ENCODE measurements around the gene JSRP1.

The JSRP1 gene

GRCh38 chr19:2266183-2266993 lies 10.2 kb upstream of the JSRP1 start:
- DNase-seq = no peak

DNA sequence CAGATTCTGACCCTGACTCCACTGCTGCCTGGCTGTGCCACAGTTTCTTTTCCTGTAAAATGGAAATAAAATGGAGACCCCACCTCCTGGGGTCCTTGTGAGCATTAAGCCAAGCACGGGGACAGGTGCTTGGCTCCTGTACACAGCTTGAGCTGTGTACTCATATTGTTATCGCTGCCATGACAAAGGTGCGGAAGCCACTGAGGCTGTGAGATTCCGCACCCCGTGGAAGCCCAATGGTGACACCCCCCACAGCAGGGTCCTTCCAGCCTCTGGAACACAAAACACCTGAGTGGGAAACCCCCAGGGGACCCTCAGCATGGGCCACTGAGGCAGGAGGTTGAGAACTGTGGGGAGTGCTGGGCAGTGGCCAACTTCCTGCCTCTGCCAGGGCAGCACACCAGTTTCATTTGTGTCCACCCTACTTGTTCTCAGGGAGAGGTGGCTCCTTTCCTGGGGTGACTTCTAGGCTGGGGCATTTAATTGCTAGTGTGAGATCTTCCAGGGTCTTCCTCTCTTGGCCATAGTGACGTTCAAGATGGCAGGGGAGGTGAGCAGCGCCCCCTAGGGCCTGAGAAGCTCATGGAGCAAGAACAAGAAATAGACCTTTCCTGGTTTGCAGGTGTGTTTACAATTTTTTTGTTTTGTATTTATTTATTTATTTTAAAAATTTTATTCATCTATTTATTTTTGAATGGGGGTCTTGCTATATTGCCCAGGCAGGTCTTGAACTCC lies 5.4 kb upstream of the JSRP1 start:
- DNase-seq = no peak

- DNase-seq = no peak
These were observed 4.2 kb upstream of the JSRP1 start for GRCh38 chr19:2260341-2260805.

DNA sequence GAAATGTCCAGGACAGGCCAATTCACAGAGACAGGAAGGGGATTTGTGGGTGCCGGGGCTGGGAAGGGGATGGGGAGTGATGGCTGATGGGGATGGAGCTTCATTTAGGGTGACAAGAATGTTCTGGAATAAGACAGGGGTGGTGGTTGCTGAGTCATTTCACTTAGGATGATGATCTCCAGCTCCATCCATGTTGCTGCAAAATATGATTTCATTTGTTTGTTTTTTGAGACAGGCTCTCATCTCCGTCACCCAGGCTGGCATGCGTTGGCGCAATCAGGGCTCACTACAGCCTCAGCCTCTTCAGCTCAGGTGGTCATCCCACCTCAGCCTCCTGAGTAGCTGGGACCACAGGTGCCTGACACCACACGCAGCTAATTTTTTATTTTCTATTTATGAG lies 3.1 kb upstream of the JSRP1 start:
- DNase-seq = no peak

GRCh38 chr19:2255112-2255845 lies 938 bp downstream of the JSRP1 start:
- no peak for DNase-seq

- DNase-seq = no peak
These were observed 1.9 kb downstream of the JSRP1 start for GRCh38 chr19:2254064-2254872.

GRCh38 chr19:2253106-2254063 lies 2.8 kb downstream of the JSRP1 start:
- DNase-seq = no peak

DNA sequence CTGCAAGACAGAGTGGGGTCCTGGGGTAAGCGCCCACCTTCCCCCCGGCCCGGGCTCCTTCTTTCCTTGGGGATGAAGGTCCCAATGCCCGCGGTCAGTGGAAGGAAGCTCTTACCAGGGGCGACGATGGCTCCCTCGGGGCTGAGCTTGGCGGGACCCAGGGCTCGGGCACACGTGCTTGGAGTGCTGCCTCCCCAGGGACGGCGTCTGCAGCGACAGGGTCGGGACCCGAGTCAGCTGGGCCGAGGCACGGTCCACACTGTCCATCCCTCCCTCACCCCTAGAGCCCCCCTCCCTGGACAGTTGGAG lies 3.5 kb downstream of the JSRP1 start:
- DNase-seq = no peak

- DNase-seq = no peak
These were observed 4.0 kb downstream of the JSRP1 start for GRCh38 chr19:2252055-2252796.

DNA sequence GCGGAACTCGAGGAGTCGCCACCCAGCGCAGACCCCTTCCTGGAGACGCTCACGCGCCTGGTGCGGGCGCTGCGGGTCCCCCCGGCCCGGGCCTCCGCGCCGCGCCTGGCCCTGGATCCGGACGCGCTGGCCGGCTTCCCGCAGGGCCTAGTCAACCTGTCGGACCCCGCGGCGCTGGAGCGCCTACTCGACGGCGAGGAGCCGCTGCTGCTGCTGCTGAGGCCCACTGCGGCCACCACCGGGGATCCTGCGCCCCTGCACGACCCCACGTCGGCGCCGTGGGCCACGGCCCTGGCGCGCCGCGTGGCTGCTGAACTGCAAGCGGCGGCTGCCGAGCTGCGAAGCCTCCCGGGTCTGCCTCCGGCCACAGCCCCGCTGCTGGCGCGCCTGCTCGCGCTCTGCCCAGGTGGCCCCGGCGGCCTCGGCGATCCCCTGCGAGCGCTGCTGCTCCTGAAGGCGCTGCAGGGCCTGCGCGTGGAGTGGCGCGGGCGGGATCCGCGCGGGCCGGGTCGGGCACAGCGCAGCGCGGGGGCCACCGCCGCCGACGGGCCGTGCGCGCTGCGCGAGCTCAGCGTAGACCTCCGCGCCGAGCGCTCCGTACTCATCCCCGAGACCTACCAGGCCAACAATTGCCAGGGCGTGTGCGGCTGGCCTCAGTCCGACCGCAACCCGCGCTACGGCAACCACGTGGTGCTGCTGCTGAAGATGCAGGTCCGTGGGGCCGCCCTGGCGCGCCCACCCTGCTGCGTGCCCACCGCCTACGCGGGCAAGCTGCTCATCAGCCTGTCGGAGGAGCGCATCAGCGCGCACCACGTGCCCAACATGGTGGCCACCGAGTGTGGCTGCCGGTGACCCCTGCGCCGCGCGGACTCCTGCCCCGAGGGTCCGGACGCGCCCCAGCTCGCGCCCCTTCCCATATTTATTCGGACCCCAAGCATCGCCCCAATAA lies 4.8 kb downstream of the JSRP1 start:
- DNase-seq = no peak

- no peak for DNase-seq
These were observed 5.5 kb downstream of the JSRP1 start for GRCh38 chr19:2250766-2251105.

DNA sequence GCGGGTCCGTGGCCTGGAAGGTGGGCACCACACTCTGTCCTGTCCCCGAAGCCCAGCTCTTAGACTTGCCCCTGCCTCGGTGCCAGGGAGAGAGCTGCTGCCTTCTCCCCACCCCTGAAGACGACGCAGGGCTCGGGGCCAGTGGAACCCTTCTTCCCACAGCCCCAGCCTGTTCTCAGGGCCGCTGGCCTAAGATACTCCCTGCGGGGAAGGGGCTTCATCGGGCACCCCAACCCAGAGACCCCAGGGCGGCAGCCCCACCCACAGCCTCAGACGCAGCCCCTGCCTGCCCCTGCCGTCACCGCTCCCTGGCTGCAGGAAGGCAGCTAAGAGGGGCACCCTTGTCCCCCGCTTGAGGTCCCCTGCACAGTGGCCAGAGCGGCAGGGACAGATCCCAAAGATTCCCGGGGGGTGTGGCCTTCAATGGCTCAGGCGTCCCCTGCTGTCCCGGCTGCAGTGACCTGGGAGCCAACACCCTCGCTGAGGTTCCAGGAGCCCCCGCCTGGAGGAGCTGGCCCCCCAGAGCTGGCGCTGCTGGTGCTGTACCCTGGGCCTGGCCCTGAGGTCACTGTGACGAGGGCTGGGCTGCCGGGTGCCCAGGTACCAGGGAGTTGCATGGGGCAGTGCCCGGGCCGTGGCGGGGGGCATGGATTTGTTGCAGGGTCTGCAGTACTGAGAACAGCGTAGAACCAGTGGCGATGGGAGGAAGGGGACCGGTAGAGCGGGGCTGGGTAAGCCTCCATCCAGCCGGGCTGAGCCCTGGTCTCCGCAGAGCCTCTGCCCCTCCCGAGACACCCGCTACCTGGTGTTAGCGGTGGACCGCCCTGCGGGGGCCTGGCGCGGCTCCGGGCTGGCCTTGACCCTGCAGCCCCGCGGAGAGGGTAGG lies 6.1 kb downstream of the JSRP1 start:
- DNase-seq = no peak

DNA sequence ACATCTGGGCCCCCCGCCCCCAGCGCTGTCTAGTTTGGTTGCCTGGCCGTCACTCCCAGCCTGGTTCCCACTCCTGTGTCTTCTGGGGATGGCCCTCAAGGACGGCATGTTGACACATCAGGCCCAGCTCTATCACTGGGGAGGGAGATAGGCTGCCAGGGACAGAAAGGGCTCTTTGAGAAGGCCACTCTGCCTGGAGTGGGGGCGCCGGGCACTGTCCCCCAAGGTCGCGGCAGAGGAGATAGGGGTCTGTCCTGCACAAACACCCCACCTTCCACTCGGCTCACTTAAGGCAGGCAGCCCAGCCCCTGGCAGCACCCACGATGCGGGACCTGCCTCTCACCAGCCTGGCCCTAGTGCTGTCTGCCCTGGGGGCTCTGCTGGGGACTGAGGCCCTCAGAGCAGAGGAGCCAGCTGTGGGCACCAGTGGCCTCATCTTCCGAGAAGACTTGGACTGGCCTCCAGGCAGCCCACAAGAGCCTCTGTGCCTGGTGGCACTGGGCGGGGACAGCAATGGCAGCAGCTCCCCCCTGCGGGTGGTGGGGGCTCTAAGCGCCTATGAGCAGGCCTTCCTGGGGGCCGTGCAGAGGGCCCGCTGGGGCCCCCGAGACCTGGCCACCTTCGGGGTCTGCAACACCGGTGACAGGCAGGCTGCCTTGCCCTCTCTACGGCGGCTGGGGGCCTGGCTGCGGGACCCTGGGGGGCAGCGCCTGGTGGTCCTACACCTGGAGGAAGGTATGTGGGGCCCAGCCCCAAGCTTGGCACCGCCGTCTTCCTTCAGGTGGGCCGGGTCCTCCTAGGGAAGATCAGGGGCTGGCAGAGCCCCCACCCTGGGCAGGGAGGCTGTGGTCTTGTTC lies 7.0 kb downstream of the JSRP1 start, which contains the start of gene AMH:
TSS of gene AMH (plus strand) at position 314 of the 857 bp plus-strand sequence. CDS start at position 324, 10 bp downstream.
- DNase-seq = no peak

GRCh38 chr19:2248136-2249009 lies 7.8 kb downstream of the JSRP1 start:
- DNase-seq = no peak

- DNase-seq = no peak
These were observed 8.7 kb downstream of the JSRP1 start for GRCh38 chr19:2247433-2248101.

GRCh38 chr19:2246801-2247361 lies 9.3 kb downstream of the JSRP1 start:
- no peak for DNase-seq

Measured in NCI-H510A treated with DMSO at 0.1 percent for 48 hours (cell line).